ENCODE measurements around the gene WDR33.
"Not testable (repeated sequence)": the region's sequence is repeated elsewhere in the genome, so short reads cannot be mapped to it uniquely, and the experiment has no call there.

Gene WDR33

DNA sequence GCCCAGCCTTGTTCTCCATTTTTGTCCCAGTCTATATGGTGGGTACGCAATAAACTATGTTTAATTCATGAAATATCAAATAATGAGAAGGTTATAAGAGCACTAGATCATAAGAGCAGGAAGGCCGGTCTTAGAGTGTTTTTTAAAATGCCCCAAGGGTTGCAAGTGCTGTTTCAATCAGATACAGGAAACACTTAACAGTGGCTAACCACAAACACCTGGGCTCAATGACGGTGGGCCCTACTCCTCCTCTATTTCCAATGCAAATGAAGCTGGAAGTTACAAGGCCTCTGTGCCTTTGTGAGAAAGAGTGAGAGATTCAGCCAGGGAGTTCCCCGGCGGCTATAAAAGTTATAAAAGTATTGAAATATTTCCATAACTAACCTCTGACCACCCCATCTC, 18.9 kb upstream of the WDR33 start:
- DNase-seq, result no peak
- no peaks in the 10 kb centered on the region for H3K4me1 ChIP-seq (ENCODE audit: control insufficient read depth in 1 of 2, insufficient read depth in 2 of 2, low read length in 2 of 2)
- no peak overlapping the region for H3K4me2 ChIP-seq (ENCODE audit: low read length)
- no peak overlapping the region for H3K4ac ChIP-seq (ENCODE audit: low read depth, low read length)
- no CpG with 5 or more reads among the region's 5 CpGs for WGBS (ENCODE audit: extremely low coverage, insufficient coverage, insufficient read length)
- H4K8ac ChIP-seq (ENCODE audit: low read depth, low read length), result no peak overlapping the region
- H2BK12ac ChIP-seq (ENCODE audit: low read length), result no peak overlapping the region
- no peak overlapping the region for H3K23ac ChIP-seq (ENCODE audit: low read length)
- no peak overlapping the region for H2BK5ac ChIP-seq (ENCODE audit: low read depth, low read length, poor library complexity)
- no peak overlapping the region for H2BK120ac ChIP-seq (ENCODE audit: insufficient read depth, low read length, poor library complexity)
- no peaks in the 10 kb centered on the region for H3K79me2 ChIP-seq (ENCODE audit: control insufficient read depth, insufficient read depth, low read length, poor library complexity)
- no peak overlapping the region for H4K12ac ChIP-seq (ENCODE audit: low read depth, low read length)
- no peak overlapping the region for H3K4me3 ChIP-seq (ENCODE audit: low read depth, low read length)
- H3K9ac ChIP-seq (ENCODE audit: low read length), result no peak overlapping the region
- H3K79me1 ChIP-seq (ENCODE audit: low read length), result no peaks in the 10 kb centered on the region
- H2AFZ ChIP-seq (ENCODE audit: insufficient read depth, low read length, poor library complexity), result no peak overlapping the region
- no peaks in the 10 kb centered on the region for H3K27me3 ChIP-seq (ENCODE audit: insufficient read depth, low read length)
- H3K18ac ChIP-seq (ENCODE audit: low read length), result no peak overlapping the region
- H3K36me3 ChIP-seq (ENCODE audit: control insufficient read depth in 1 of 2, insufficient read depth in 2 of 2, low read length in 2 of 2), result no peaks in the 10 kb centered on the region
- H3K14ac ChIP-seq (ENCODE audit: low read length), result no peak overlapping the region
- peaks cover 10% of the 10 kb centered on the region for H3K9me3 ChIP-seq (ENCODE audit: insufficient read depth, low read depth, low read length)
- no peak overlapping the region for H2AK5ac ChIP-seq (ENCODE audit: low read length)
- H3K27ac ChIP-seq (ENCODE audit: low read depth, low read length), result no peak overlapping the region
- no peak overlapping the region for H4K91ac ChIP-seq (ENCODE audit: low read depth, low read length)

DNA sequence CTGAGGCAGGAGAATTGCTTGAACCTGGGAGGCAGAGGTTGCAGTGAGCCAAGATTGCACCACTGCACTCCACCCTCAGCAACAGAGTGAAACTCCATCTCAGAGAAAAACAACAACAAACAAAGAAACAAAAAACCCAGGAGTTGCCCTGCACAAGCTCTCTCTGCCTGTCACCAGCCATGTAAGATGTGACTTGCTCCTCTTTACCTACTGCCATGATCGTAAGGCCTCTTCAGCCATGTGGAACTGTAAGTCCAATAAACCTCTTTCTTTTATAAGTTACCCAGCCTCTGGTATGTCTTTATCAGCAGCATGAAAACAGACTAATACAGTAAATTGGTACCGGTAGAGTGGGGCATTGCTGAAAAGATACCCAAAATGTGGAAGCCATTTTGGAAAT, 15.7 kb upstream of the WDR33 start:
- not testable (repeated sequence) for H4K91ac ChIP-seq (ENCODE audit: low read depth, low read length); H3K27me3 ChIP-seq (ENCODE audit: insufficient read depth, low read length); H2BK120ac ChIP-seq (ENCODE audit: insufficient read depth, low read length, poor library complexity); H3K4ac ChIP-seq (ENCODE audit: low read depth, low read length); H3K79me1 ChIP-seq (ENCODE audit: low read length); H3K27ac ChIP-seq (ENCODE audit: low read depth, low read length); H2AK5ac ChIP-seq (ENCODE audit: low read length); H3K4me2 ChIP-seq (ENCODE audit: low read length); H3K9ac ChIP-seq (ENCODE audit: low read length); H3K23ac ChIP-seq (ENCODE audit: low read length); H2AFZ ChIP-seq (ENCODE audit: insufficient read depth, low read length, poor library complexity); H3K79me2 ChIP-seq (ENCODE audit: control insufficient read depth, insufficient read depth, low read length, poor library complexity); H3K9me3 ChIP-seq (ENCODE audit: insufficient read depth, low read depth, low read length); H3K18ac ChIP-seq (ENCODE audit: low read length); H3K14ac ChIP-seq (ENCODE audit: low read length); H3K36me3 ChIP-seq (ENCODE audit: control insufficient read depth in 1 of 2, insufficient read depth in 2 of 2, low read length in 2 of 2); H3K4me1 ChIP-seq (ENCODE audit: control insufficient read depth in 1 of 2, insufficient read depth in 2 of 2, low read length in 2 of 2); DNase-seq; H3K4me3 ChIP-seq (ENCODE audit: low read depth, low read length); H4K8ac ChIP-seq (ENCODE audit: low read depth, low read length); H4K12ac ChIP-seq (ENCODE audit: low read depth, low read length); H2BK12ac ChIP-seq (ENCODE audit: low read length); H2BK5ac ChIP-seq (ENCODE audit: low read depth, low read length, poor library complexity)
- no CpG with 5 or more reads among the region's 2 CpGs for WGBS (ENCODE audit: extremely low coverage, insufficient coverage, insufficient read length)

DNA sequence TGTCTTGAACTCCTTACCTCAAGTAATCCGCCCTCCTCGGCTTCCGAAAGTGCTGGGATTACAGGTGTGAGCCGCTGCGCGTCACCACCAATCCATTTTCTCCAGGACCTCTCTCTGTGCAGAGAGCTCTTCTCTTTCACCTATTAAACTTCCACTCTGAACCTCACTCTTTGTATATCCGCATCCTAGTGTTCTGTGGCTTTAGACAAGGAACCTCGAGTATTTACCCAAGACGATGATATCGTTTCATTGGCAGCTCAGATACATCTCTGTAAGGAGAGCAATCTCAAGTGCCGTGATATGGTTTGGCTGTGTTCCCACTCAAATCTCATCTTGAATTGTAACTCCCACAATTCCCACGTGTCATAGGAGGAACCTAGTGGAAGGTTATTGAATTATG, 15.1 kb upstream of the WDR33 start:
- Histone ChIP-seq H3K9me3 (ENCODE audit: insufficient read depth, low read depth, low read length) (peaks cover 12% of the 10 kb centered on the region), H3K79me1 (ENCODE audit: low read length) (no peaks in the 10 kb centered on the region), H4K91ac (ENCODE audit: low read depth, low read length) (no peak overlapping the region), H3K27ac (ENCODE audit: low read depth, low read length) (no peak overlapping the region), H2AK5ac (ENCODE audit: low read length) (no peak overlapping the region), H3K79me2 (ENCODE audit: control insufficient read depth, insufficient read depth, low read length, poor library complexity) (no peaks in the 10 kb centered on the region), H3K18ac (ENCODE audit: low read length) (no peak overlapping the region), H3K9ac (ENCODE audit: low read length) (no peak overlapping the region), H3K4me3 (ENCODE audit: low read depth, low read length) (no peak overlapping the region), H3K36me3 (ENCODE audit: control insufficient read depth in 1 of 2, insufficient read depth in 2 of 2, low read length in 2 of 2) (no peaks in the 10 kb centered on the region), H4K8ac (ENCODE audit: low read depth, low read length) (no peak overlapping the region), H2AFZ (ENCODE audit: insufficient read depth, low read length, poor library complexity) (no peak overlapping the region), H2BK5ac (ENCODE audit: low read depth, low read length, poor library complexity) (no peak overlapping the region), H3K27me3 (ENCODE audit: insufficient read depth, low read length) (no peaks in the 10 kb centered on the region), H3K4me2 (ENCODE audit: low read length) (no peak overlapping the region), H3K23ac (ENCODE audit: low read length) (no peak overlapping the region), H3K14ac (ENCODE audit: low read length) (no peak overlapping the region), H3K4me1 (ENCODE audit: control insufficient read depth in 1 of 2, insufficient read depth in 2 of 2, low read length in 2 of 2) (no peaks in the 10 kb centered on the region), H2BK120ac (ENCODE audit: insufficient read depth, low read length, poor library complexity) (no peak overlapping the region), H4K12ac (ENCODE audit: low read depth, low read length) (no peak overlapping the region), H3K4ac (ENCODE audit: low read depth, low read length) (no peak overlapping the region), H2BK12ac (ENCODE audit: low read length) (no peak overlapping the region)
- DNase-seq, result no peak
- WGBS (ENCODE audit: extremely low coverage, insufficient coverage, insufficient read length), result no CpG with 5 or more reads among the region's 12 CpGs

DNA sequence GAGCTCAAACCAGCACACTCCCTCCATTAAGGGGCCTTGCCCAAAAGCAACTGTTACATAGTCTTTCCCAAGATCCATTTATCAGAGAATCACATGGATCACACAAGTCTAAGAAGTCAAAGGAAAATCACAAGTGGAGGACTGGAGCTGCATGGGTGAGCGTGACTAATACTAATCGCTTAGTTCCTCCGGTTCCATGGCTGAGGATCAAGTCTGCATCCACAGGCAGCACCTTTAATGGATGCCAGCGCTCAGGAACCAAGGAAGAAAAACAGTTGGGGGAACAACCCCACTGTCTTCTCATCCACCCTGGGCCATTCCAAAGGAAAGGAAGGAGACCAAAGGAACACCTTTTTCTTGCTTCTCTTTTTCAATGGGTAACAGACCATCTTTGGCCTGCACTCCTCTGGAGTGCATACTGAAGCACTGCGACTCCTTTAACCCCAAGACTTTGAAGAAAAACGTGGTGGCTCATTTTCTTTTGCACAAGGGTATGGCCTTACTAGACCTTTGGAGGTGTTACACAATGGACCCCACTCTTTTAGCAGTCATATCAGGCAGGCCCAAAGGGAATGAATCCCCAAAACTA, 9.2 kb upstream of the WDR33 start:
- Histone ChIP-seq H3K4ac (ENCODE audit: low read depth, low read length) (no peak overlapping the region), H3K36me3 (ENCODE audit: control insufficient read depth in 1 of 2, insufficient read depth in 2 of 2, low read length in 2 of 2) (no peaks in the 10 kb centered on the region), H3K23ac (ENCODE audit: low read length) (no peak overlapping the region), H3K4me1 (ENCODE audit: control insufficient read depth in 1 of 2, insufficient read depth in 2 of 2, low read length in 2 of 2) (no peaks in the 10 kb centered on the region), H3K9ac (ENCODE audit: low read length) (no peak overlapping the region), H3K27ac (ENCODE audit: low read depth, low read length) (no peak overlapping the region), H3K14ac (ENCODE audit: low read length) (no peak overlapping the region), H4K12ac (ENCODE audit: low read depth, low read length) (no peak overlapping the region), H3K79me1 (ENCODE audit: low read length) (no peaks in the 10 kb centered on the region), H2BK5ac (ENCODE audit: low read depth, low read length, poor library complexity) (no peak overlapping the region), H2BK120ac (ENCODE audit: insufficient read depth, low read length, poor library complexity) (no peak overlapping the region), H3K9me3 (ENCODE audit: insufficient read depth, low read depth, low read length) (peaks cover 7% of the 10 kb centered on the region), H2BK12ac (ENCODE audit: low read length) (no peak overlapping the region), H3K4me2 (ENCODE audit: low read length) (no peak overlapping the region), H2AK5ac (ENCODE audit: low read length) (no peak overlapping the region), H4K91ac (ENCODE audit: low read depth, low read length) (no peak overlapping the region), H3K27me3 (ENCODE audit: insufficient read depth, low read length) (no peaks in the 10 kb centered on the region), H3K79me2 (ENCODE audit: control insufficient read depth, insufficient read depth, low read length, poor library complexity) (no peaks in the 10 kb centered on the region), H3K18ac (ENCODE audit: low read length) (no peak overlapping the region), H2AFZ (ENCODE audit: insufficient read depth, low read length, poor library complexity) (no peak overlapping the region), H4K8ac (ENCODE audit: low read depth, low read length) (no peak overlapping the region), H3K4me3 (ENCODE audit: low read depth, low read length) (no peak overlapping the region)
- WGBS (ENCODE audit: extremely low coverage, insufficient coverage, insufficient read length), result no CpG with 5 or more reads among the region's 6 CpGs
- DNase-seq, result no peak

All from trophoblast cell (in vitro differentiated cells and primary cell).